Measurements from ENCODE around the gene MYO1E. TPM values are rescaled to one million over a fixed set of nuclear protein-coding genes. Genes with fewer than 3 reads are reported as not detected.

The MYO1E gene
- total and polyA plus RNA-seq, 2 of the 8 experiments (the other 6 are each of a cell fraction or from before 2014, with no cell fraction given): 19.6 to 142 TPM

- CTCF ChIA-PET (ENCODE audit: partially characterized antibody): interaction anchor here (0.6 to 2.8 kb wide), 4 partner anchors 17 to 1627 kb away, joined by 3 to 10 read pairs (median 3); no protein-coding TSS in a partner anchor
- Histone ChIP-seq H3K4me1 (replicated peaks in 1 of 4; ENCODE audit: control insufficient read depth in 3 of 4, insufficient read depth in 4 of 4, low read length in 3 of 4) (no peaks in the 10 kb centered on the region), H3K14ac (ENCODE audit: insufficient read length) (no peak overlapping the region), H3K79me2 (ENCODE audit: control insufficient read depth in 1 of 2, insufficient read depth in 2 of 2, low read length in 2 of 2) (no peaks in the 10 kb centered on the region), H3K27ac (ENCODE audit: low read depth, low read length) (no peak overlapping the region), H3K79me1 (ENCODE audit: low read depth, low read length) (no peaks in the 10 kb centered on the region; the same call in 1 of the 2 replicates), H3K27me3 (replicated peaks in 1 of 4; ENCODE audit: control insufficient read depth in 3 of 4, extremely low read depth in 1 of 4, insufficient read depth in 3 of 4, low read length in 3 of 4) (no peaks in the 10 kb centered on the region), H2BK120ac (replicated peaks; ENCODE audit: low read depth, low read length) (no peak overlapping the region), H4K8ac (ENCODE audit: extremely low read depth, insufficient read depth, low read length) (no peak overlapping the region), H3K23me2 (ENCODE audit: low read depth, low read length) (no peaks in the 10 kb centered on the region), H2BK5ac (ENCODE audit: low read depth, low read length) (no peak overlapping the region), H2BK12ac (ENCODE audit: low read depth, low read length) (no peak overlapping the region), H3K4me3 (ENCODE audit: extremely low read depth in 1 of 4, insufficient read depth in 2 of 4, low read depth in 3 of 4, low read length in 4 of 4) (no peak overlapping the region), H4K5ac (ENCODE audit: insufficient read length, low read depth, low read length) (no peak overlapping the region), H2AK5ac (ENCODE audit: low read depth, low read length) (no peak overlapping the region), H2BK15ac (ENCODE audit: low read length) (no peak overlapping the region), H3K36me3 (ENCODE audit: control insufficient read depth in 2 of 4, insufficient read depth in 4 of 4, low read length in 3 of 4) (peaks cover 2 to 43% (median 14%) of the 10 kb centered on the region in 4 experiments; a peak in 6 of 8 replicates), H3K23ac (ENCODE audit: insufficient read length) (no peak overlapping the region), H3K9me3 (ENCODE audit: insufficient read depth in 2 of 2, low read depth in 1 of 2, low read length in 1 of 2) (no peaks in the 10 kb centered on the region), H2AFZ (ENCODE audit: low read length) (no peak overlapping the region), H3K4ac (replicated peaks; ENCODE audit: insufficient read length, low read depth, low read length) (no peak overlapping the region), H3K4me2 (ENCODE audit: insufficient read depth in 1 of 2, low read depth in 2 of 2, low read length in 2 of 2) (no peak overlapping the region), H3K9ac (replicated peaks in 1 of 4; ENCODE audit: extremely low read depth in 1 of 4, low read depth in 3 of 4, low read length in 3 of 4) (no peak overlapping the region), H4K20me1 (replicated peaks in 1 of 2; ENCODE audit: control insufficient read depth in 1 of 2, insufficient read depth in 2 of 2, low read length in 2 of 2) (no peaks in the 10 kb centered on the region), H4K91ac (replicated peaks; ENCODE audit: insufficient read length, low read length) (no peak overlapping the region), H3K18ac (ENCODE audit: extremely low read depth, low read length) (no peak overlapping the region), H2BK20ac (ENCODE audit: low read length) (no peak overlapping the region), H3K56ac (replicated peaks; ENCODE audit: insufficient read length, low read depth, low read length) (no peak overlapping the region)
- TF ChIP-seq KDM4A (IDR thresholded peaks at IDR 0.05; ENCODE audit: low read depth, low read length, severe bottlenecking) (no peak), POLR2AphosphoS5 (IDR thresholded peaks at IDR 0.05; ENCODE audit: low read depth, low read length) (no peak), CBX8 (IDR thresholded peaks at IDR 0.05; ENCODE audit: borderline replicate concordance, low read depth, low read length) (no peak), RFX5 (IDR thresholded peaks at IDR 0.05; ENCODE audit: borderline replicate concordance, low read depth, low read length) (no peak), YY1 (IDR thresholded peaks at IDR 0.05; ENCODE audit: low read depth, low read length) (no peak), ZNF274 (IDR thresholded peaks at IDR 0.05; ENCODE audit: borderline replicate concordance, extremely low read depth, low read length) (no peak)
- no peak for DNase-seq (ENCODE audit: low read depth in 1 of 2, low spot score in 2 of 2)
- POLR2A ChIA-PET (ENCODE audit: partially characterized antibody): no interaction called here
- WGBS, 2 experiments (ENCODE audit: extremely low coverage in 1 of 2, insufficient coverage in 1 of 2, insufficient read length in 1 of 2, insufficient replicate concordance in 2 of 2, low coverage in 1 of 2, low lambda C conversion rate in 2 of 2, missing lambda C conversion rate in 1 of 2): 87% methylated on average over 10 of the region's 11 CpGs; no CpG with 5 or more reads in 1 of the 2 experiments
- FAIRE-seq: no peak
These were observed 149.6 kb downstream of the MYO1E start for GRCh38 chr15:59222906-59223550.
